Measurements from ENCODE around the gene HHAT.

Gene HHAT

GRCh38 chr1:210328746-210329503 lies at the start of gene HHAT:
TSS of gene HHAT (plus strand) at chr1:210328902. CDS start at chr1:210348976, 20,074 bp downstream.
- DNase-seq, result peak; percentile 73

GRCh38 chr1:210280221-210280620 lies 48.5 kb upstream of the HHAT start:
- no peak for DNase-seq

- DNase-seq, result no peak
Measured at GRCh38 chr1:210288116-210288515, 40.6 kb upstream of the HHAT start.

- DNase-seq, result no peak
Measured at GRCh38 chr1:210289248-210289647, 39.5 kb upstream of the HHAT start.

- no peak for DNase-seq
Measured at GRCh38 chr1:210291081-210291764, 37.5 kb upstream of the HHAT start.

- no peak for DNase-seq
Measured at GRCh38 chr1:210291786-210292230, 36.9 kb upstream of the HHAT start.

- DNase-seq, result peak; percentile 56
Measured at GRCh38 chr1:210292231-210292871, 36.4 kb upstream of the HHAT start.

GRCh38 chr1:210293171-210293607 lies 35.5 kb upstream of the HHAT start:
- no peak for DNase-seq

GRCh38 chr1:210294999-210295745 lies 33.5 kb upstream of the HHAT start:
- DNase-seq, result peak; percentile 17

GRCh38 chr1:210296682-210297081 lies 32.0 kb upstream of the HHAT start:
- DNase-seq, result no peak

- DNase-seq, result no peak
Measured at GRCh38 chr1:210298296-210298695, 30.4 kb upstream of the HHAT start.

GRCh38 chr1:210298936-210299335 lies 29.8 kb upstream of the HHAT start:
- no peak for DNase-seq

- DNase-seq, result no peak
Measured at GRCh38 chr1:210299501-210299900, 29.2 kb upstream of the HHAT start.

GRCh38 chr1:210300923-210301614 lies 27.6 kb upstream of the HHAT start:
- DNase-seq, result no peak

GRCh38 chr1:210301615-210302000 lies 27.1 kb upstream of the HHAT start:
- DNase-seq, result no peak

- DNase-seq, result no peak
Measured at GRCh38 chr1:210302501-210302900, 26.2 kb upstream of the HHAT start.

GRCh38 chr1:210303391-210303790 lies 25.3 kb upstream of the HHAT start:
- DNase-seq, result no peak

- DNase-seq, result no peak
Measured at GRCh38 chr1:210310562-210311153, 18.0 kb upstream of the HHAT start.

GRCh38 chr1:210311726-210312493 lies 16.8 kb upstream of the HHAT start:
- no peak for DNase-seq

GRCh38 chr1:210313046-210313595 lies 15.6 kb upstream of the HHAT start:
- no peak for DNase-seq

- DNase-seq, result no peak
Measured at GRCh38 chr1:210313921-210314320, 14.8 kb upstream of the HHAT start.

Data from NCI-H510A (cell line).